HepG2 (cell line): ENCODE measurements around the gene TYW1B.
"Not testable (repeated sequence)": the region's sequence is repeated elsewhere in the genome, so short reads cannot be mapped to it uniquely, and the experiment has no call there.

Source experiments
- EP300 ChIP-seq, 3 experiments: sonication (generic) in 1 of 3; formaldehyde crosslinking in 1 of 3; IDR thresholded peaks; 2 replicates each; pipeline versions ENCODE4 v1.5.1 to v1.6.1; 2011 to 2020; ENCODE audit warnings: low read depth in 2 of 3, low read length in 2 of 3, borderline replicate concordance in 1 of 3, improper control_type of control experiment in 1 of 3, mild to moderate bottlenecking in 1 of 3, missing genetic modification reagents in 1 of 3, moderate library complexity in 1 of 3
- KLF15 ChIP-seq: sonication (generic); formaldehyde crosslinking; IDR thresholded peaks from 2 replicates; pipeline ENCODE4 v1.8.1; 2023; ENCODE audit warnings: borderline replicate concordance, mild to moderate bottlenecking, inconsistent platforms, missing genetic modification reagents, mixed read lengths
- POLR2A ChIP-seq, 2 experiments: IDR thresholded peaks; 2 replicates each; pipeline ENCODE4 v1.6.1; 2011; ENCODE audit warnings: low read depth in 2 of 2, low read length in 2 of 2, mild to moderate bottlenecking in 1 of 2, moderate library complexity in 1 of 2; ENCODE audit not compliant: insufficient read depth in 1 of 2
- POLR2AphosphoS5 ChIP-seq: IDR thresholded peaks from 2 replicates; pipeline ENCODE4 v1.6.1; 2012; ENCODE audit warnings: low read depth, low read length
- SRF ChIP-seq: IDR thresholded peaks from 2 replicates; pipeline ENCODE4 v1.6.1; 2011; ENCODE audit warnings: mild to moderate bottlenecking, low read depth, low read length, moderate library complexity
- TIGD3 ChIP-seq: sonication (generic); formaldehyde crosslinking; IDR thresholded peaks from 2 replicates; pipeline ENCODE4 v1.5.1; 2020; ENCODE audit warnings: mild to moderate bottlenecking, missing genetic modification reagents, borderline replicate concordance
- ZFP90 ChIP-seq: sonication (generic); formaldehyde crosslinking; IDR thresholded peaks from 2 replicates; pipeline ENCODE4 v1.8.0; 2022; ENCODE audit warnings: missing genetic modification reagents, mild to moderate bottlenecking, inconsistent platforms, borderline replicate concordance
- ZNF24 ChIP-seq: fragments of 450-650 bp; IDR thresholded peaks from 2 replicates; pipeline ENCODE4 v1.6.1; 2017; ENCODE audit warnings: antibody characterized with exemption, mild to moderate bottlenecking
- ZNF644 ChIP-seq: IDR thresholded peaks from 2 replicates; pipeline ENCODE4 v1.6.1; 2016; ENCODE audit warnings: low read depth
- ZNF776 ChIP-seq: sonication (generic); formaldehyde crosslinking; IDR thresholded peaks from 2 replicates; pipeline ENCODE4 v1.4.0; 2020; ENCODE audit warnings: mild to moderate bottlenecking, missing genetic modification reagents
- ZSCAN29 ChIP-seq: sonication (generic); formaldehyde crosslinking; conservative IDR thresholded peaks from 2 replicates; pipeline ENCODE4 v1.4.0; 2020; ENCODE audit warnings: mild to moderate bottlenecking, missing genetic modification reagents
- TF ChIP-seq, protein P1 (sequence below): IDR thresholded peaks from 2 replicates; pipeline ENCODE4 v1.6.1; 2012; ENCODE audit warnings: low read depth, low read length, improper control_type of control experiment

GRCh38 chr7:72544531-72544930 is 283.5 kb downstream of the TYW1B start:
- TF ChIP-seq POLR2A (IDR thresholded peaks at IDR 0.05; ENCODE audit: insufficient read depth in 1 of 2, low read depth in 2 of 2, low read length in 2 of 2); KLF15 (CRISPR knock-in tag); EP300 (IDR thresholded peaks at IDR 0.05; ENCODE audit: low read depth in 2 of 2, low read length in 2 of 2); EP300 (CRISPR knock-in tag; IDR thresholded peaks at IDR 0.05; ENCODE audit: borderline replicate concordance); TIGD3; ZNF24; ZNF644 (CRISPR knock-in tag); POLR2AphosphoS5; ZSCAN29 (CRISPR knock-in tag); SRF; ZFP90 (CRISPR knock-in tag); ZNF776 (CRISPR knock-in tag): not testable (repeated sequence)
- TF ChIP-seq, protein P1, sequence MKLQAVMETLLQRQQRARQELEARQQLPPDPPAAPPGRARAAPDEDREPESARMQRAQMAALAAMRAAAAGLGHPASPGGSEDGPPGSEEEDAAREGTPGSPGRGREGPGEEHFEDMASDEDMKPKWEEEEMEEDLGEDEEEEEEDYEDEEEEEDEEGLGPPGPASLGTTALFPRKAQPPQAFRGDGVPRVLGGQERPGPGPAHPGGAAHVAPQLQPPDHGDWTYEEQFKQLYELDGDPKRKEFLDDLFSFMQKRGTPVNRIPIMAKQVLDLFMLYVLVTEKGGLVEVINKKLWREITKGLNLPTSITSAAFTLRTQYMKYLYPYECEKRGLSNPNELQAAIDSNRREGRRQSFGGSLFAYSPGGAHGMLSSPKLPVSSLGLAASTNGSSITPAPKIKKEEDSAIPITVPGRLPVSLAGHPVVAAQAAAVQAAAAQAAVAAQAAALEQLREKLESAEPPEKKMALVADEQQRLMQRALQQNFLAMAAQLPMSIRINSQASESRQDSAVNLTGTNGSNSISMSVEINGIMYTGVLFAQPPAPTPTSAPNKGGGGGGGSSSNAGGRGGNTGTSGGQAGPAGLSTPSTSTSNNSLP = not testable (repeated sequence)
